ENCODE measurements around the gene IPCEF1. TPM values are rescaled to one million over a fixed set of nuclear protein-coding genes. Genes with fewer than 3 reads are reported as not detected.

The IPCEF1 gene
- total RNA-seq, 2 donors from 2014 or later, result 3.0 to 5.7 TPM

- no peak for ATAC-seq
- TF ChIP-seq CTCF (IDR thresholded peaks at IDR 0.05) (no peak), POLR2A (IDR thresholded peaks at IDR 0.05) (no peak)
- no peak overlapping the region for H3K27ac ChIP-seq
- intact Hi-C loops (cut with DNase I), result no loop called here
- H3K27me3 ChIP-seq, result no peaks in the 10 kb centered on the region
- no peak overlapping the region for H3K4me3 ChIP-seq
- H3K9me3 ChIP-seq, result no peaks in the 10 kb centered on the region
- H3K36me3 ChIP-seq (replicated peaks in 1 of 2; ENCODE audit: insufficient read depth in 1 of 2, low read depth in 2 of 2), result no peaks in the 10 kb centered on the region
- H3K4me1 ChIP-seq, result no peaks in the 10 kb centered on the region
- DNase-seq, result no peak
- WGBS, 2 donors, result 83 to 96% methylated on average over 4 of the region's 4 CpGs
These were observed 122.4 kb downstream of the IPCEF1 start for GRCh38 chr6:154234019-154234772.

GRCh38 chr6:154233383-154233782 lies 123.2 kb downstream of the IPCEF1 start:
- DNase-seq (no peak), ATAC-seq (no peak)
- TF ChIP-seq POLR2A (IDR thresholded peaks at IDR 0.05), result no peak
- TF ChIP-seq CTCF (IDR thresholded peaks at IDR 0.05), result no peak
- 95 to 99% methylated on average over 2 of the region's 2 CpGs for WGBS, 2 donors
- intact Hi-C loops (cut with DNase I), result no loop called here
- Histone ChIP-seq H3K27ac (no peak overlapping the region), H3K4me1 (no peaks in the 10 kb centered on the region), H3K27me3 (no peaks in the 10 kb centered on the region), H3K9me3 (no peaks in the 10 kb centered on the region), H3K36me3 (replicated peaks in 1 of 2; ENCODE audit: insufficient read depth in 1 of 2, low read depth in 2 of 2) (no peaks in the 10 kb centered on the region), H3K4me3 (no peak overlapping the region)

- ATAC-seq, result no peak
- DNase-seq, result no peak
- Histone ChIP-seq H3K27ac (no peak overlapping the region), H3K9me3 (no peaks in the 10 kb centered on the region), H3K27me3 (no peaks in the 10 kb centered on the region), H3K4me3 (no peak overlapping the region), H3K4me1 (no peaks in the 10 kb centered on the region), H3K36me3 (replicated peaks in 1 of 2; ENCODE audit: insufficient read depth in 1 of 2, low read depth in 2 of 2) (no peaks in the 10 kb centered on the region)
- WGBS, 2 donors, result 67 to 85% methylated on average over 7 of the region's 7 CpGs
- intact Hi-C loops (cut with DNase I), result no loop called here
- TF ChIP-seq POLR2A (IDR thresholded peaks at IDR 0.05) (no peak), CTCF (IDR thresholded peaks at IDR 0.05) (no peak)
These were observed 124.3 kb downstream of the IPCEF1 start for GRCh38 chr6:154232013-154232910.

- H3K27me3 ChIP-seq, result no peaks in the 10 kb centered on the region
- DNase-seq (no peak), ATAC-seq (no peak)
- no peaks in the 10 kb centered on the region for H3K9me3 ChIP-seq
- no peak overlapping the region for H3K4me3 ChIP-seq
- 92 to 96% methylated on average over 5 of the region's 5 CpGs for WGBS, 2 donors
- TF ChIP-seq POLR2A (IDR thresholded peaks at IDR 0.05), result no peak
- TF ChIP-seq CTCF (IDR thresholded peaks at IDR 0.05), result no peak
- H3K27ac ChIP-seq, result no peak overlapping the region
- H3K4me1 ChIP-seq, result no peaks in the 10 kb centered on the region
- H3K36me3 ChIP-seq (replicated peaks in 1 of 2; ENCODE audit: insufficient read depth in 1 of 2, low read depth in 2 of 2), result no peaks in the 10 kb centered on the region
- intact Hi-C loops (cut with DNase I), result no loop called here
These were observed 125.5 kb downstream of the IPCEF1 start for GRCh38 chr6:154230910-154231595.
